Upper lobe of right lung (tissue), 1 donor: ENCODE results near the gene CDH13. TPM values are rescaled to one million over a fixed set of nuclear protein-coding genes. Genes with fewer than 3 reads are reported as not detected.

Experiments used
- ATAC-seq: fragments of 200-7000 bp; cut with Tn5 transposase; one replicate; pipeline ENCODE4 v1.9.1; 2020; ENCODE audit warnings: mild to moderate bottlenecking, moderate library complexity
- DNase-seq: peaks from one replicate; pipeline ENCODE4 v3.0.0-alpha.2; 2020
- H3K27ac ChIP-seq: fragments of 200-600 bp; one replicate; pipeline ENCODE4 v1.8.0; 2022
- H3K27me3 ChIP-seq: fragments of 200-600 bp; one replicate; pipeline ENCODE4 v1.8.0; 2022; ENCODE audit warnings: mild to moderate bottlenecking
- H3K36me3 ChIP-seq: fragments of 200-600 bp; one replicate; pipeline ENCODE4 v1.8.0; 2022
- H3K4me1 ChIP-seq: fragments of 200-600 bp; one replicate; pipeline ENCODE4 v1.8.0; 2022
- H3K4me3 ChIP-seq: fragments of 200-600 bp; one replicate; pipeline ENCODE4 v1.8.0; 2022; ENCODE audit warnings: mild to moderate bottlenecking
- H3K9me3 ChIP-seq: fragments of 200-600 bp; one replicate; pipeline ENCODE4 v1.8.0; 2022
- intact Hi-C: fragments of 100-400 bp; cut with DNase I; formaldehyde crosslinking; loops from one replicate; pipeline ENCODE4 v1.11.0; 2022
- total RNA-seq: library from RNA; stranded (reverse); fragmentation: NEBNext Ultra II Directional; extraction: Animal tissue kit (Norgen Biotek cat#: 25700); gene quantifications from one replicate; pipeline ENCODE4 v1.2.1, GENCODE V29; 2021
- TF ChIP-seq, protein P1 (sequence below): fragments of 200-600 bp; IDR thresholded peaks from one replicate; pipeline ENCODE4 v1.8.0; 2022; ENCODE audit warnings: antibody characterized with exemption
- donor health status: DM: no; HTN: yes; CAD: no; lungs with severe emphysema.

Gene CDH13
- total RNA-seq, 1 donor from 2014 or later, result 27.2 TPM

DNA sequence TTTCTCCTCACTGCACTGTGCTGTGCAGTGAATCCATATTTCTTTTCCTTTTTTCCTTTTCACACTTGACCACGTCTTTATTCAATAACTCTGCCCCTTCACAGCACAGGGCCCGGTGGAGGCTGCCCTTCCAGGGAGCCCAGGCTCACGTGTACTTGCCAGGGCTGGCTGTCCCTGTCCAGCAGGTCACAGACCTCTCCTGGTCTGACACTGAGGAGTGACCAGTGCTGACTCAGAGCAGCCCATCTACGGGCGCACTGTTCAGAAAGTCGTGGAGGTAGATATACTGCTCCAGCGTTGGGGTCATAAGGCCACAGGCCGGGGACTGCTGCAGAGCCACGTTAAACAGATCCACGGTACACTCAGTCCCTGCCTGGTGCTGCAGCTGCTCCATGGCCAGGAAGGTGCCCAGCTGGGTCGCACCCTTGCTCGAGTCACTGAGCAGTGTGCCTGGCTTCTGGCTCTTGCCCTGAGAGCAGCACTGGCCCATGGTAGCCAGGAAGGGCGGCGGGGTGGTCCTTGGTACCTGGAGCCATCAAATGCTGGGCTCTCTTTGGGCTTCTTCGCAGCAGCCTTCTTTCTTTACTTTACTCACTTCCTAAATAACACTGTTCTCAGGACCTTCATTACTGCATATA is 531.7 kb downstream of the CDH13 start:
- H3K4me3 ChIP-seq, result no peak overlapping the region
- intact Hi-C loops, result no loop called here
- peak; percentile 20 for ATAC-seq
- H3K27me3 ChIP-seq, result no peaks in the 10 kb centered on the region
- H3K36me3 ChIP-seq, result no peaks in the 10 kb centered on the region
- no peak for DNase-seq
- H3K4me1 ChIP-seq, result no peaks in the 10 kb centered on the region
- H3K27ac ChIP-seq, result no peak overlapping the region
- no peaks in the 10 kb centered on the region for H3K9me3 ChIP-seq
- TF ChIP-seq, protein P1, sequence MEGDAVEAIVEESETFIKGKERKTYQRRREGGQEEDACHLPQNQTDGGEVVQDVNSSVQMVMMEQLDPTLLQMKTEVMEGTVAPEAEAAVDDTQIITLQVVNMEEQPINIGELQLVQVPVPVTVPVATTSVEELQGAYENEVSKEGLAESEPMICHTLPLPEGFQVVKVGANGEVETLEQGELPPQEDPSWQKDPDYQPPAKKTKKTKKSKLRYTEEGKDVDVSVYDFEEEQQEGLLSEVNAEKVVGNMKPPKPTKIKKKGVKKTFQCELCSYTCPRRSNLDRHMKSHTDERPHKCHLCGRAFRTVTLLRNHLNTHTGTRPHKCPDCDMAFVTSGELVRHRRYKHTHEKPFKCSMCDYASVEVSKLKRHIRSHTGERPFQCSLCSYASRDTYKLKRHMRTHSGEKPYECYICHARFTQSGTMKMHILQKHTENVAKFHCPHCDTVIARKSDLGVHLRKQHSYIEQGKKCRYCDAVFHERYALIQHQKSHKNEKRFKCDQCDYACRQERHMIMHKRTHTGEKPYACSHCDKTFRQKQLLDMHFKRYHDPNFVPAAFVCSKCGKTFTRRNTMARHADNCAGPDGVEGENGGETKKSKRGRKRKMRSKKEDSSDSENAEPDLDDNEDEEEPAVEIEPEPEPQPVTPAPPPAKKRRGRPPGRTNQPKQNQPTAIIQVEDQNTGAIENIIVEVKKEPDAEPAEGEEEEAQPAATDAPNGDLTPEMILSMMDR, result no peak

DNA sequence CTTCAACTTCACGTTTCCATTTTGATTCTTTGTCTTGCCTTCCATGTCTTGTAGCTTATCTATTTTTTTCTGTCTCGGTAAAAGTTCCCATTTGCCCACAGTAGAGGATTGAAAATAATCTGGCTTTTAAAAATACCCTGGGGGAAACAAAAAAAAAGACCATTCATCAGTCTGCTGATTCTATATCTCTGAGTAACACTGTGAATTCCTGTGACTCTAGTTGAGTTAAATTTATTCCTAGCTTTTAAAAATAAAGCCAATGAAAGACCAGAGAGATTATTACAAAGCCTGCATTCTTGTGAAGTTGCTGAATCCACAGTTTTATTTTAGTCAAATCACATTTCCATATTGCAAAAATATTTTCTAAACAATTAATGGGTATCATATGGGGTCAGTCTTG is 532.3 kb downstream of the CDH13 start:
- no peaks in the 10 kb centered on the region for H3K36me3 ChIP-seq
- no peaks in the 10 kb centered on the region for H3K9me3 ChIP-seq
- H3K4me1 ChIP-seq, result no peaks in the 10 kb centered on the region
- H3K27me3 ChIP-seq, result no peaks in the 10 kb centered on the region
- intact Hi-C loops, result no loop called here
- no peak overlapping the region for H3K27ac ChIP-seq
- TF ChIP-seq, protein P1, result no peak
- ATAC-seq (no peak), DNase-seq (no peak)
- H3K4me3 ChIP-seq, result no peak overlapping the region

DNA sequence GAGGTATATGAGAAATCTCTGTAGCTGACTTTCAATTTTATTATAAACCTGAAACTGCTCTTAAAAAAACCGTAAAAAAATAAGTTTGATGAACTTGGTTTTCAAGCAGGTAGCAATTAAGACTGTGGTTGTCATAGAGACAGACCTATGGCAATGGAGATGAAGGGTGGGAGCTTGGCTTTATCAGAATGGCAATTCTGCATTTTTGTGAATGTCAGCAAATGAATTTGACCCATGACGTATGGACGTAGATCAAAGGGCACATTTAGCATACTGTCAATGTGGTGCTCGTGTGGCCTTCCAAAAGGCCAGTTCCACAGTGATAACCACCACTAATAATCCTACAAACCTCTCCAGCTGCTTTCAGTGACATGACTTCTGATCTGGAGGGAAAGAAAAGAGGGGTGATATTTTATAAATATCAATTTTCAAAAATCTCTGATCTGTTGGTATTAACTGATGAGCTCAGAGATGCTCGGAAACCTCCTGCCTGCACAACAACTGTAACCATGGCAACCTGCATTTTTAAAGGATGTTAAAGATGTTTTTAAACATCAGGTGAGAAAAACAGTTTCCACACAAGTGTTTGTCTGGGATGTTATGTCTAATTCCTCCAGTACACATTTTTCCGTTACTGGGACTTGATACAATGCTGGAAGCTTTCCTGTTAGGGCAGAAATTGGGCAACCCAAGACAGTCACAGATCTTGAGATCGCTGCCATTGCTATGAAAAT is 533.7 kb downstream of the CDH13 start:
- Histone ChIP-seq H3K27ac (no peak overlapping the region), H3K9me3 (no peaks in the 10 kb centered on the region), H3K4me1 (no peaks in the 10 kb centered on the region), H3K4me3 (no peak overlapping the region), H3K36me3 (no peaks in the 10 kb centered on the region), H3K27me3 (no peaks in the 10 kb centered on the region)
- TF ChIP-seq, protein P1, result no peak
- no peak for ATAC-seq
- intact Hi-C loops, result no loop called here
- DNase-seq, result no peak

DNA sequence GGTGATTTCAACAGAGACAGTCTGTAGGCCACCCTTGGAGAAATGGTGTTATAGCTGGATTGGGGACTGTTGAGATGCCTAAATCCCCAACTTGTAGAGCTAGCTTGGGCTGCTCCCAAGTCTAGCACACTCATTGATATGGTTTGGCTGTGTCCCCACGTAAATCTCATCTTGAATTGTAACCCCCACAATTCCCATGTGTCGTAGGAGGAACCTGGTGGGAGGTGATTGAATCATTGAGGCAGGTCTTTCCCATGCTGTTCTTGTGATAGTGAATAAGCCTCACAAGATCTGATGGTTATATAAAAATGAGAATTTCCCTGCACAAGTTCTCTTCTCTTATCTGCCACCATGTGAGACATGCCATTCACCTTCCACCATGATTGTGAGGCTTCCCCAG is 536.0 kb downstream of the CDH13 start:
- Histone ChIP-seq H3K4me3 (no peak overlapping the region), H3K27me3 (no peaks in the 10 kb centered on the region), H3K27ac (no peak overlapping the region), H3K4me1 (no peaks in the 10 kb centered on the region), H3K36me3 (no peaks in the 10 kb centered on the region), H3K9me3 (no peaks in the 10 kb centered on the region)
- ATAC-seq (no peak), DNase-seq (no peak)
- intact Hi-C loops, result no loop called here
- TF ChIP-seq, protein P1, result no peak

DNA sequence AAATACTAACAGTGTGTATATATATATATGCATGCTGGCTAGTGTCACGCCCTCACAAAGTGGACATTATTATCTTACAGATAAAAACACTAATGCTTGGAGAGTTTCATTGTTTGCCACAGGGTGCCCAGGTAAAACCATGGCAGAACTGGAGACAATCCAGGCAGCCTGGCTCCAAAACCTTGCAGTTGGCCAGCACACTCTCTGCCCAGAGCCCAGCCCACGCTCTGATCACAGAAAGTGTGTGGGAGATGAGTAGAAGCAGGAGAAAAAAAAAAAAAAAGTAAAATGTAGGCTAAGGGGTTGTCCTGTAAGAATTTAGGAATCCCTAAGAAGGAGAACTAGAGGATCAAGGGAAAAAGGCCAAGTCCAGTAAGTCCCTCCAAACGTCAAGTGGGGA is 538.0 kb downstream of the CDH13 start:
- TF ChIP-seq, protein P1, result no peak
- Histone ChIP-seq H3K27ac (no peak overlapping the region), H3K9me3 (no peaks in the 10 kb centered on the region), H3K4me1 (no peaks in the 10 kb centered on the region), H3K27me3 (no peaks in the 10 kb centered on the region), H3K36me3 (no peaks in the 10 kb centered on the region), H3K4me3 (no peak overlapping the region)
- intact Hi-C loops, result no loop called here
- ATAC-seq (no peak), DNase-seq (no peak)
